PFSK-1 (cell line): ENCODE data around the gene MSI2.

ENCODE experiments used
- FOXP2 ChIP-seq: optimal IDR thresholded peaks from 2 replicates; pipeline ENCODE3; 2011; ENCODE audit warnings: borderline replicate concordance, control low read depth, inconsistent platforms; ENCODE audit not compliant: insufficient read depth; ENCODE audit errors: extremely low read length, extremely low read depth
- POLR2AphosphoS5 ChIP-seq: IDR thresholded peaks from 2 replicates; pipeline ENCODE4 v1.6.1; 2012; ENCODE audit warnings: low read depth, mild to moderate bottlenecking, control low read depth, low read length, moderate library complexity
- REST ChIP-seq, 2 experiments: IDR thresholded peaks; 2 replicates each; pipeline versions ENCODE4 v1.6.1 to v1.8.0; 2011 to 2012; ENCODE audit warnings: low read depth in 2 of 2, low read length in 2 of 2, control low read depth in 1 of 2, inconsistent platforms in 1 of 2, mild to moderate bottlenecking in 1 of 2, moderate library complexity in 1 of 2; ENCODE audit not compliant: insufficient read depth in 1 of 2
- SIN3A ChIP-seq: IDR thresholded peaks from 2 replicates; pipeline ENCODE4 v1.6.1; 2012; ENCODE audit warnings: mild to moderate bottlenecking, low read length, moderate library complexity, borderline replicate concordance; ENCODE audit not compliant: insufficient read depth
- TAF1 ChIP-seq: IDR thresholded peaks from 2 replicates; pipeline ENCODE4 v1.6.1; 2012; ENCODE audit warnings: low read length, control low read depth, borderline replicate concordance; ENCODE audit not compliant: insufficient read depth

- TF ChIP-seq FOXP2 (no peak), SIN3A (no peak), POLR2AphosphoS5 (no peak), REST (IDR thresholded peaks at IDR 0.05; ENCODE audit: insufficient read depth in 1 of 2, low read depth in 2 of 2, low read length in 2 of 2) (no peak), TAF1 (no peak)
These were observed 60.8 kb downstream of the MSI2 start for GRCh38 chr17:57317079-57317478.
